Lower leg skin (tissue), 3 donors: ENCODE measurements around the gene ATP9B.

Source experiments
- CTCF ChIP-seq, 3 donors: fragments of 450-650 bp; IDR thresholded peaks; one replicate each; pipeline ENCODE4 v1.5.1; 2016; ENCODE audit warnings: antibody characterized with exemption in 3 of 3, mild to moderate bottlenecking in 3 of 3, moderate library complexity in 2 of 3
- POLR2A ChIP-seq, 2 donors: fragments of 450-650 bp; IDR thresholded peaks; one replicate each; pipeline ENCODE4 v1.6.1; 2016 to 2017; ENCODE audit warnings: antibody characterized with exemption in 2 of 2, mild to moderate bottlenecking in 1 of 2, moderate library complexity in 1 of 2

- TF ChIP-seq CTCF (IDR thresholded peaks at IDR 0.05): no peak
- no peak for TF ChIP-seq POLR2A (IDR thresholded peaks at IDR 0.05)
Observed at GRCh38 chr18:79026491-79026890, 42.7 kb upstream of the ATP9B start.
